GM04503 (cell line): ENCODE data around the gene ESRP2.

Experiments used
- DNase-seq: peaks from one replicate; pipeline ENCODE4 v3.0.0-alpha.2; 2012; ENCODE audit warnings: low read depth

The ESRP2 gene

GRCh38 chr16:68263559-68264127 lies 27.7 kb upstream of the ESRP2 start:
- no peak for DNase-seq

GRCh38 chr16:68259007-68259825 lies 23.3 kb upstream of the ESRP2 start:
- DNase-seq, result no peak

- DNase-seq, result peak; percentile 69
Observed at GRCh38 chr16:68257906-68258800, 22.2 kb upstream of the ESRP2 start.

GRCh38 chr16:68257251-68257905 lies 21.5 kb upstream of the ESRP2 start:
- DNase-seq, result no peak

- DNase-seq, result no peak
Observed at GRCh38 chr16:68255712-68256111, 19.8 kb upstream of the ESRP2 start.

- no peak for DNase-seq
Observed at GRCh38 chr16:68253721-68254120, 17.8 kb upstream of the ESRP2 start.

- DNase-seq, result no peak
Observed at GRCh38 chr16:68252383-68252782, 16.5 kb upstream of the ESRP2 start.

GRCh38 chr16:68251832-68252231 lies 15.9 kb upstream of the ESRP2 start:
- DNase-seq, result no peak

- DNase-seq, result no peak
Observed at GRCh38 chr16:68250951-68251350, 15.0 kb upstream of the ESRP2 start.

GRCh38 chr16:68249371-68249770 lies 13.4 kb upstream of the ESRP2 start:
- no peak for DNase-seq

GRCh38 chr16:68247932-68248331 lies 12.0 kb upstream of the ESRP2 start:
- DNase-seq, result no peak

GRCh38 chr16:68247400-68247799 lies 11.5 kb upstream of the ESRP2 start:
- no peak for DNase-seq

- no peak for DNase-seq
Observed at GRCh38 chr16:68246666-68247065, 10.7 kb upstream of the ESRP2 start.

- no peak for DNase-seq
Observed at GRCh38 chr16:68246121-68246520, 10.2 kb upstream of the ESRP2 start.

- DNase-seq, result peak; percentile 55
Observed at GRCh38 chr16:68244903-68245853, 9.3 kb upstream of the ESRP2 start, which contains the start of gene PLA2G15. TSS of gene PLA2G15 (plus strand) at chr16:68245373. CDS start at chr16:68245427, 54 bp downstream.

GRCh38 chr16:68244481-68244902 lies 8.6 kb upstream of the ESRP2 start:
- DNase-seq, result no peak

- DNase-seq, result no peak
Observed at GRCh38 chr16:68242926-68243858, 7.3 kb upstream of the ESRP2 start.

- DNase-seq, result no peak
Observed at GRCh38 chr16:68242085-68242484, 6.2 kb upstream of the ESRP2 start.

- no peak for DNase-seq
Observed at GRCh38 chr16:68238029-68238345, 2.1 kb upstream of the ESRP2 start.
